ENCODE measurements around the gene RBM28.

The RBM28 gene, protein sequence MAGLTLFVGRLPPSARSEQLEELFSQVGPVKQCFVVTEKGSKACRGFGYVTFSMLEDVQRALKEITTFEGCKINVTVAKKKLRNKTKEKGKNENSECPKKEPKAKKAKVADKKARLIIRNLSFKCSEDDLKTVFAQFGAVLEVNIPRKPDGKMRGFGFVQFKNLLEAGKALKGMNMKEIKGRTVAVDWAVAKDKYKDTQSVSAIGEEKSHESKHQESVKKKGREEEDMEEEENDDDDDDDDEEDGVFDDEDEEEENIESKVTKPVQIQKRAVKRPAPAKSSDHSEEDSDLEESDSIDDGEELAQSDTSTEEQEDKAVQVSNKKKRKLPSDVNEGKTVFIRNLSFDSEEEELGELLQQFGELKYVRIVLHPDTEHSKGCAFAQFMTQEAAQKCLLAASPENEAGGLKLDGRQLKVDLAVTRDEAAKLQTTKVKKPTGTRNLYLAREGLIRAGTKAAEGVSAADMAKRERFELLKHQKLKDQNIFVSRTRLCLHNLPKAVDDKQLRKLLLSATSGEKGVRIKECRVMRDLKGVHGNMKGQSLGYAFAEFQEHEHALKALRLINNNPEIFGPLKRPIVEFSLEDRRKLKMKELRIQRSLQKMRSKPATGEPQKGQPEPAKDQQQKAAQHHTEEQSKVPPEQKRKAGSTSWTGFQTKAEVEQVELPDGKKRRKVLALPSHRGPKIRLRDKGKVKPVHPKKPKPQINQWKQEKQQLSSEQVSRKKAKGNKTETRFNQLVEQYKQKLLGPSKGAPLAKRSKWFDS

DNA sequence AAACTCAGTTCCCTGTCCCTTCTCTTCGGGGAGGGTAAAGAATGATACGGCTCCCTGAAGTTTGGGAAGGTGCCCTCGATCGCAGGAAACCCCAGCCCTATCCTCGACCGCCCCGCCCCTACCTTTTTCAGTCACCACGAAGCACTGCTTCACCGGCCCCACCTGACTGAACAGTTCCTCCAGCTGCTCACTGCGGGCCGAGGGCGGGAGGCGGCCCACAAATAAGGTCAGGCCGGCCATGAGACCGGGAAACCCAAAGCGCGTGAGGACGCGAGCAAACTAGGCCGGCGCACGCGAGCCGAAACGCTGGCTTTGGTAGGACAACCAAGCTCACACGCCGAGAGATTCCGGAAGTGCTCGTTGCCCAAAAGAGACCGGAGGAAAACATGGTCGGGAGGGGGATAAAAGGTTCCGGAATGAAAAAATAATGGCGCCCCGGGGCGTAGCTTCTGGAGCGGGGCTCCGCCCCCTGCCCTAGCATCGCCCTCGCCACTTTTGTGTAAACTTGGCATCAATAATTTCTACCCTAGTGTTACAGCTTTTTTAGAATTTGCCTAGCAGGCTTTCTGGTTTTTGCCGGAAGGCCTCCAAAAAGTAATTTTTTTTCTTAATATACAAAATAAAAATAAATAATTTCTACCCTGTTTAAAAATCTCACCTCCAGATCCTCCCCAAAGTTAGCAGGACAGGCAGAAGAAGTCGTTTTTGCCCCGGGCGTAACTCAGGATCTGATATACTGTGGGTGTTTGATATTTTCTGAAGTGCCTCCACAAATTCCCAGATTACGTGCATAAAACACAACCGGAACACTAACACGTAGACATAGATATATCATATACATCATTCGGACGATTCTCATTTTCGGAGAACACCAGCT, at the start of gene RBM28:
Gene RBM28, minus strand, starts transcription at position 355 of the 877 bp plus-strand sequence. Its CDS starts 115 bp downstream, at position 240.
- DNase-seq (ENCODE audit: low spot score), result peak; percentile 87

DNA sequence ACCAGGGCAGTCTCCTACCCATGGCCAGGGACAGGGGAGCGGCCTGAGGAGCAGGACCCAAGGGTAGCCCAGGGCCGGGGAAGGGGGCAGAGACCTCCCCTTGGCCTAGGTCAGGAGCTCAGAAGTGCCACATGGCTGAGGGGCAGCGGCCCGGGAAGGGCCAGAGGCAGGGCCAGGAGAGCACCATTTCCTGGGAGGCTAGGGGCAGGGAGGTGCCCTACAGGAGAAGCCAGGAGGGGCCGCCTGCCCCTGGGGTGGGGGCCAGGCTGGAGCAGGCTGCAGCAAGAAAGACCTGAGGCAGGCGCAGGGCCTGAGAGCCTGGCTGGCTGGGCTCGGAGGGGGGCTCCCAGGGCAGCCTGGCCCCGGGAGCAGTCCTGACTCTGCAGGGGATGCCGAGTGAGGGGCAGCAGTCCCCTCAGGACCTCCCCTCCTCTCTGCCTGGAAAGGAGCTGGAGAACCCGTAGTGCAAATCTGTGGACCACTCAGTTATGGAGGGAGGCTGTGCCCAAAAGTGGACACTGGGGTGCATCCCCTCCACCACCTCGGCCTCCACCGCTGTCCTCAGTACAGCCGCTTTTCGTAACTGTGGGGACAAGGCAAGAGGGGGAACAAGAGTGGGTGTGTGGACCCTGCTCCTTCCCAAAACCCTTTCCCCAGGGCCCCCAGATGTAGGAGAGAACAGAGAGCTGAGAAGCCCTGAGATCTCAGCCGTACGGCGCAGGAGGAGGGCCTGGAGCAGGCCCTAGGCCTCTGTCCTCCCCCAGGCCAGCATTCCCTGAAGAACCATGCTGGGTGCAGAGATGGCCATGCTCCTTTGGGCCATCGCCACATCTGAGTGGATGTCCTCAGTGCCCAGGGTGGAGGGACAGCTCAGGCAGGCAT, 49.0 kb upstream of the RBM28 start:
- no peak for DNase-seq (ENCODE audit: low spot score)

DNA sequence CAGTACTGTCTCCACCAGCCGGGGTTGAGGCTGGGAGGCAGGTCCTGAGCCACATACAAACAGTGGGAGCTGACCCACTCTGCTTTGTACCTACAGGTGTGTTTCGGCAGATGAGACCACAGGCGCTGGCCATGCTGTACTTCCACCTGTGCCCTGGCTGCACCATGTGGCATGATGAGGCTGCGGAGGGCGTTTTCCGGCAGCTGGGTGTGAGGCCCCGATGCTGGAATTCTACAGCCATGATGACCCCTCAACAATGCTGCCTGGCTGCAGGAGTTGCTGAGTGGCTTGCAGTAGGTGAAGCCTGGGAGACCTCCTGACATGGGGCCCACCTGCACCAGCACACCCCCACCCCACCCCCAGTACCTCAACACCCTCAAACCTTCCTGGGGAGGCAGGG, 48.1 kb upstream of the RBM28 start:
- DNase-seq (ENCODE audit: low spot score), result no peak

DNA sequence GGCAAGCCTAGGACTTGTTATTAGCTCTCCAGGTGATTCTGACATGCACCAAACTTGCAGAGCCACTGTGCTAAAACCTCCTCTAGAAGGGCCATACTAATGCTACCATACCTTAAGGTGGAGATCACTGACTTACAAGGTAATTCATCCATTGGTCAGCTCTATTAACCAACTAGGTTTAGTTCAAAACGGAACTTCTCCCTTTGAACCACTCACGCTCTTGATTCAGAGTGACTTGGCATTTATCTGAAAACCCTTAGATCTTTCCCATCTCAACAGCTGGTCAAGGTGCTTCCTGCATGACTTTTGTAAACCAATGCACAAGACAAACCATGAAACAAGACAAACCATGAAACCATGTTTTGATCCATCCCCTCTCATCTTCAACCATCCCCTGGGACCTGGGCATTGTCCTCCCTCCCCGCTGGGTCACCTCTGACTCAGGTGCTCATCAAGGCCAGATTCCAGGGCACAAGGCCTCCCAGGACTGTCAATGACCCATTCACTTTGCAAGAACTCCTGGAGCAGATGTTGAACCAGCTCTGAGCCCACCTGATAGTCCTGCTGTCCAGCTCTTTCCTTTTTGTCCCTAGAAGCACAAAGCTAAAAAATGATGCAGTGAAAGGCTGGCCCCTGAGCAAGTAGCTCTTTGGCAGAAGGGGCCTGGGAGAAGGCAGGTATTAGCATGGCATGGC, 47.3 kb upstream of the RBM28 start:
- no peak for DNase-seq (ENCODE audit: low spot score)

DNA sequence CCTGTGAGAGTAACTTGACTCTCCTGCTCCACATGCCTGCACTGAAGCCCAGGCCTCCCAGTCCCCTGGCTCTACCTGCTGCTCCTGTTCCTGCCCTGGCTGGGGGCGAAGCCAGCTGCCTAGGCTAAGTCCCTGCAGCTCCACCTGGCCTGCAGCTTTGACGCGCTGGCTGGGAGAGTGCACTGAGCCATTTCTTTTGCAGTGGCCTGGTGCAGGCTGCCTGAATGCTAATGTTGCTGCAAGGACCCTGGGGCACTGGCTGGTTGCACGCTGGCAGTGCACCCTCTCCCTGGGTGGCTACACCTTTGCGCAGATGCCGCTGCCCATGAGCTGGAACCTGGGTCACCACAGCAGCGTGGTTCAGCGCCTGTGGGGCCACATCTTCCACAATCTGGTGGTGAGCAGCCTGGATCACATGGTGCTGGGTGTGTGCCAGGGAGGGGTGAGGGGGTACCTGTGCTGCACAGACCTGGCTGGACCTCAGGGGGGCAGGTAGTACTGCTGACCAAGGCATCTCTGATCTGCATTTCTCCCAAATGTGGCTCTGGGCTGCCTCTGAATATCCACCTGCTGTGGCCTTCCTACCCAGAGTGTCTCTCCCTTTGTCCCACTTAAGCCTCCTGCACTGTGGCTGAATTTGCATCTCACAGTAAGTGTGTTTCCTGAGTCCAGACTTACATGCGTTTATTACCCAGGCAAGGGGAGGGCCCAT, 46.1 kb upstream of the RBM28 start:
- no peak for DNase-seq (ENCODE audit: low spot score)

DNA sequence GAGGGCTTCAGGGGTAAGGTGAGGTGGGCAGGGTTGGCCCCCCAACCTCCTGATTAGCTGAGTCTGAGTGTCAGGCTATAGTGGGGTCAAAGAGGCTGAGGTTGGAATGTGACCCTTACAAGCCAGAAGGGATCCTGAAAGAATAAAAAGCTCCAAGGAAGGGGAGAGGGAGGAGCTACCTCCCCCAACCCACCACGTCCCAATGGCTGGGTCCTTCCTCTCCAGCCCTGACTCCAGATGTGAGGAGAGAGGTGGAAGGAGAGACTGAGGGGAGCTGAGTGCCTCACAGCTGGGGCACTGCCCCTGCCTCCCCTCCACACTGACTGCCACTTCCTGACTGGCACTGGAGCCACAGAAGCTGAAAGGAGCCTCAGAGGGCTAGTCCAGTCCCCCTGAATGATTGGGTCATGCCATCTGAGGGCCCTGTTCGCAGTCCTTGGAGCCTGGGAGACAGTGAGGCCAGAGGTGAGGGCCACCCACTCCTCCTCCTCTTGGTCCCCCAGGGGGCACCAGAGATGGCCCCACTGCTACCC, 45.4 kb upstream of the RBM28 start:
- no peak for DNase-seq (ENCODE audit: low spot score)

DNA sequence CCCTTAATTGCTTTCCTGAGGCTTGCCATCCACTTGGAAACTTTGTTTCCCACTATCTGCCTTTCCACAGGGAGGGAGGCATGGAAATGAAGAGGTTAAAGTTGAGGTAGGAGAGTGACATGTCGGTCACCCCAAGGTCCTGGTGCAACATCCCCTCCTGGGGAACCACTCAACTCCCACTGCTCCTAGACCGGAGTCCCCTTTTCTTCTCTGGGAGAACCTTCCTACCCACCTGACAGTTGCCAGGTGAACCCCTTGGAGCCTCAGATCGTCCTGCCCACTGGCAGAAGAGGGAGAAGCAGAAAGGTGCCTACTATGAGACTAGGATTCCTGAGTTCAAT, 44.4 kb upstream of the RBM28 start:
- DNase-seq (ENCODE audit: low spot score), result no peak

DNA sequence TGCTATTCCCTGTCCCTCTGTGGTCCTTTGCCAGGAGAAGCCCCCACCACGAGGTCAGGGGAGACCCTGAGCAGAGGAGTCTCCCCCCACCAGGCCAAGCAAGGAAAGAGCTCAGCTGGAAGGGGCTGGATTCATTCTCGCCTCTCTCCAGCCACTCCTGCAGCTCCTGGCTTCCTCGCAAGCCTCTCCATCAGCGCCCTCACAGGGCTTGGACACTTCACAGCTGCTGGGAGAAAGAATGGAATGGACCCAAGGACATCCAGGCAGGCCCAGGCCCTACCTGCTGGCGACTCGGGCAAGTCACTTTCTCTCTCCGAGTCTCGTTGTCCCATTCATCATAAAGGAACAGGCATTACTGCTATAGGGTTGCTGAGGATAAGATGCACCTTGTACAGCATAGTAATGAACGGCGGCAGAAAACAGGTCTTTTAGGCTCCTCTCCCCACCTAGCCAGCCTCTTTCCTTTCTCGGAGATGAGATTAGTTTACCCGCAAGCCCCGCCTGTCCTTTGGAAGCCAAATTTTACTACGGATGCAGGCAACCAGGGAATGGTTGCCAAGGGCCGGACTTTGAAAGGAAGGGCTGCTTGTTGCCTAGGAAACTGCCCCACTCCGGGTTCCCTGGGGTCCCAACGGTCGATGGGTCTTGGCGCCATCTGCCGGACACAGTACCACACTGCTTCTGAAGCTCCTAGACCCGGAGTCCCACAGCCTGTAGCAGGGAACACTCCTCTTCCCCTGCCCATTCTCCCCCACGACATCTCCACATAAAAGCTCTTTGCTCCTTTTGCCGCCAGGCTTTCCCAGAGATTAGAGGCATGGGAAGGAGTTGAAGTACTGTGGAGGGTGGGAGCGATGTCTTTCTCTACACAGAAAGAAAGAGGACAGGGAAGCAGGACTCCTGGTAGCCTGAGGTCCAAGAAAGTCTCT, 43.8 kb upstream of the RBM28 start:
- DNase-seq (ENCODE audit: low spot score), result peak; percentile 59

DNA sequence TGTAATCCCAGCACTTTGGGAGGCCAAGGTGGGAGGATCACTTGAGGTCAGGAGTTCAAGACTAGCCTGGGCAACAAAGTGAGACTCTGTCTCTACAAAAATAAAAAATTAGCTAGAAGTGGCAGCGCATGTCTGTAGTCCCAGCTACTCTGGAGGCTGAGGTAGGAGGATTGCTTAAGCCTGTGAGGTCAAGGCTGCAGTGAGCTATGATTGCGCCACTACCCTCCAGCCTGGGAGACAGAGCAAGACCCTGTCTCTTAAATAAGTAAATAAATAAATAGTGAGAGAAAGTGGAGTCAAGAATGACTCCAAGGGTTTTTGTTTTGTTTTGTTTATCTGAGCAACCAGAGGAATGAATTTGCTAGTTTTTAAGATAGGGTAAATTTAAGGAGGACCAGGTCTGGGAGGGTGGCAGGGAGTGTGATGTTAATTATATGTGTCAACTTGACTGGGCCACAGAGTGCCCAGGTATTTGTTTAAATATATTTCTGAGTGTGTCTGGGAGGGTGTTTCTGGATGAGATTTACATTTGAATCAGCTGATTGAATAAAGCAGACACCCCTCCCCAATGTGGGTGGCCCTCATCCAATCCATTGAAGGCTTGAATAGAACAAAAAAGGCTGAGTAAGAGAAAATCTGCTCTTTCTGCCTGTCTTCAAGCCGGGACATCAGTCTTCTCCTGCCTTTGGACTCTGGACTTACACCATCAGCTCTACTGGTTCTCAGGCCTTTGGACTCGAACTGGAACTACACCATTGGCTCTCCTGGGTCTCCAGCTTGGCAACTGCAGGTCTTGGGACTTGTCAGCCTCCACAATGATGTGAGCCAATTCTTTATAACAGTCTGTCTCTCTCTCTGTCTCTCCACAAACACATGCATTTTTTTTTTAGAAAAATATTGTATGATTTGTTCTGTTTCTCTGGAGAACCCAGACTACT, 42.5 kb upstream of the RBM28 start:
- no peak for DNase-seq (ENCODE audit: low spot score)

DNA sequence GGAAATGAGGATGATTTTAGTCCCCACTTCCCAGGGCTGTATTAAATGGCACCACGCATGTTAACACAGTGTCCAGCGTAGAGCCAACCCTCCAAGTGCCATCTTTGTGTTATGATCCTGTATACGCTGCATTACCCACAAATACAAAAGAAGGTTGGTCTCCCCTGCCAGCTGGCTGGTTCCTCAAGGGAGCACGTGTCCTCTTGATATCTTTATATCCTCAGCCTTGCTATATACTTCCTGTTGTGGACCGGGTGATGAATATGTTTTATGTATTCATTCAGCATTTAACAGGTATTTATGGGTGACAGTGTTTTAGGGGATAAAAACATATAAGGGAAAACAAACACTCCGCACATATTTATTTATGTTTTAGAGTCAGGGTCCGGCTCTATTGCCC, 41.0 kb upstream of the RBM28 start:
- no peak for DNase-seq (ENCODE audit: low spot score)

DNA sequence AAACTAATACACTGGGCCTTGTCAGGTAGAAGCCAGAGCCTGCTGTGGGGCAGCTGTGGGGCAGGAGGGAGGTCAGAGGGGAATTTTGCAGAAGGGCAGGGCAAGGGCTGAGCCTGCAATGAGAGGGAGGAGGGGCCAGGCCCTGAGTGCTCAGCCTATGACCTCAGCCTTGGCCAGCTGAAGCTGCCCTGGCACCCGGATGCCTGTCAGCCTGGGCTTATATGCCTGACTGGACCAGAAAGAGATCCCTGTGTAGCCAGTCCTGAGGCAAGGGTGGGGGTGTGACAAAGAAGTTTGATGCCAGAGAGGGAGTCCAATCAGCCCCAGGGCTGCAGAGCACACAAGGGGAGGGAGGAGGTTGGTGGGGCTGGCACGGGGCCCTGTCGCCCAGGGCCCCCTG, 40.1 kb upstream of the RBM28 start:
- DNase-seq (ENCODE audit: low spot score), result no peak

DNA sequence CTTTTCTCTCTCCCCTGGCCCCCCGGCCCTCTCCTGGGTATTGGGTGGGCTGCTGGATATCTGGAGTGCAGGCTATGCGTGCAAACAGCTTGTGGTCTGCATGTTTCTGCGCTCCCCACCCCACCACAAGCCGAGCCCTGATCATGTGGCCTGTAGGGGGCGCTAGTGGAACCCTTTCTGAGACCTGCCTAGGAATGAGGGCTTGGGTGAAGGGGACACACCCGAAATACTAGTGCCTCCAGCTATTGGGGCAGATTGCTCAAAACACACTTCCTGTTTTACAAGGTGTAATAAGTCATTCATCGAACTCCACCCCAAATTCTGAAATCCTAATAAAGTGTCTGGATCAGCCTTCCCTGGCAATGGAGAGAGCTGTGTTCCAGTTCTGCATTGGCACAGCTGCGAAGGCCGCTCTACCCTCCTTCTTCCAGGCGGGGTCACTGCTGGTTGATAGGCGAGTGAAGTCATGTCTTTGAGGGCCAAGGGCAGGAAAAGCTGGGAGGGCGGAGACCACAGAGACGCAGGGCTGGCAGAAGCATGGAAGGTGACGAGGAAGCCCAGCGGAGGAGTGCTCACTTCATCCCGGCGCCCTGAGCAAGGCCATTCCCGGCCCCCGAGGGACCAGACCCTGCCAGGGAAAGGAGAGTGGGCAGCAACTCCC, 37.6 kb upstream of the RBM28 start:
- no peak for DNase-seq (ENCODE audit: low spot score)

DNA sequence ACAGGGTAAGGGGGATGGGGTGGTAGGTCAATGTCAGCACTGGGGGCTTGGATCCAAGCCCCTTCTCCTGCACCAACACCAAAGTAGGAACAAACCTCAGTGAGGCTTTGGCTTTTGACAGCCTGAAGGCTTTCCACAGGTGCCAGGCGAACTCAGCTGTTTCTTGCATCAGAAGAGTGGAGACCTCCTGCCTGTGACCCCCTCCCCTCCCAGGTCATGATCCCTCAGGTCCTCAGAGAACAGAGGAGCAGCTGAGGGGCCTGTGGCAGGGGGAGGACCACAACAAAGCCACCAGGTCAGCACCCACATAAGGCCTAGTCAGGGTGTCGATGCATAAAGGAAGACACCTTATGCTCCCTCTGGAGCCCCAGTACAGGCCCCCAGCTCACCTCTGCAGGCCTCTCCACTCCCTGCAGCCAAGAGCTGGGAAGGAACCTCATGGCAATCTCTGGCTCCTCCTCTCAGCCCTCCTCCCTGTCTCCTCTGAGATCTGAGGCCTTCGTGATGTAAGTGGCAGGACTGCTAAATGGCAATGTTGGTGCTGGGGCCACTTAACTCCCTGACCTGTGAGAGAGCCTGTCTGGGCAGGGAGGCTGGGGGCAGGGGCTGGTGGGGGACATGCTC, 36.9 kb upstream of the RBM28 start:
- DNase-seq (ENCODE audit: low spot score), result no peak

DNA sequence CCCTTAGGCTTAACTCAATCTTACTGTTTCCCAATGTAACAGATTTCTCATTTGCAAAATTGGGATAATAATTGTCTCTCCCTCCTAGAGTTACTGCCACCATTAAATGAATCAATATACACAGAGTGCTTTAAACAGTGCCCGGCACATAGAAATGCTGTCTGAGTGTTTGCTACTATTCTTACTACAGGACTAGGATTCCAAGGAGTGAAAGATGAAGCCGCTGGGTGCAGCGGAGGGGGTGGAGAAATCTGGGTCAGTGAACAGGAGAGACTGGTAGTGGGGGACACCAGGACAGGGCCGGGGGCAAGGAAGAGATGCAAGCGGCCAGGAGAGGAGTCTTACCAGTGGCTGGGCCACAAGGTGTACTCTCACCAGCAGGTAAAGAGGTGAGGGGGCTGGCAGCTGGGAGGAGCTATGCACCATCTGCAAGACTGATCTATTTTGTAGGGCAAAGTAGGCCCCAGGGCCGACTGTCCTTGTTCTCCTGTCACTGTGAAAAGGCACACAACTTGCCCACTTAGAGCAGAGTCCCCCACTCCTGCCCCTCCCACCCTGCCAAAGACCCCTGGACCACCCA, 36.3 kb upstream of the RBM28 start:
- no peak for DNase-seq (ENCODE audit: low spot score)

DNA sequence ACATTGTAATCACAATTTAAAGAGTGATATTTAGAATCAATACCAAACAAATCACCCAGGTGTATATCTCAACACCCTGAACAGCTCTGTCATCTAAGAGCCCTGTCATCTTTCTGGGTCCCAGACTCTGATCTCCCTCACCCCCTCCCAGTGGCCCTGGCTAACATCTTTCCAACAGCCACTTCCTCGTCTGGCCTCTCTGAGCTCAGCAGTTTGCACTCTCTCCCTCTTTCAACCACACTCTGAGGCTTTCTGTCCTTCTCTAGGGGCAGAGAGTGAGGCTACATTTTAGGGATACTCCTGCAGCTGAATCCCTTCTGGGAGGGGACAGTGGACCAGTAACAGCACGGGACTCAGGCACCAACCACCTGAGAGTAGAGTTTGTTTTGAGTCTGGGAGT, 34.9 kb upstream of the RBM28 start:
- DNase-seq (ENCODE audit: low spot score), result no peak

DNA sequence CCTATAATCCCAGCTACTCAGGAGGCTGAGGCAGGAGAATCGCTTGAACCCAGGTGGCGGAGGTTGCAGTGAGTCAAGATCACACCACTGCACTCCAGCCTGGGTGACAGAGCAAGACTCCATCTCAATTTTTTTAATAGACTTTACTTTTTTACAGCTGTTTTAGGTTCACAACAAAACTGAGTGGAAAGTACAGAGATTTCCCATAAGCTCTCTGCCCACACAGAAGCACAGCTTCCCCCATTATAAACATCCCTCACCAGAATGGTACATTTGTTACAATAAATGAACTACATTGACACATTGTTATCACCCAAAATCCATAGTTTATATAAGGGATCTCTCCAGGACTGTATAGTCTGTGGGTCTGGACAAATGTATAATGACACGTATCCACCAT, 32.4 kb upstream of the RBM28 start:
- DNase-seq (ENCODE audit: low spot score), result no peak

Data from kidney capillary endothelial cell (primary cell).